Measurements from ENCODE around the gene RUNX2.

DNA sequence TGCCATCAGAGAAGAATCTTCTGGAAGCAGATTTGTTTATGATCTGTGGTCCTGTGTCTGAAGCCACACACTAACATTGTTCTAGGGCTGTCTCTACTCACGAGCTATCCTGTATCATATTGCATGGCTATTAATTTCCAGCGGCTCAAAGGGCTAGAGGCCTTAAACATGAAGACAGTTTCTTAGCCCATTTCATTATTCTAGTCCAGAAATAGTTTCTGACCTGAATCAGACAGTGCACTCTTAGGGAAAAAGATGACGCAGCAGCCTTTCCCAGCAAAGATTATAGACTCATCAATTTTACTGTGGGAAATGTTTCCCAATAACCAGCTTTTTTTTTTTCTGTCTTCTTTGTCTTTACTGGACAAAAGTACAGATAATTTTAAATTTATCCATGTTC lies 154.9 kb downstream of the RUNX2 start:
- TF ChIP-seq CTCF (conservative IDR thresholded peaks at IDR 0.05) (no peak), ZFX (IDR thresholded peaks at IDR 0.05) (no peak)

Data from C4-2B (cell line).